HT1080 (cell line): ENCODE measurements around the gene RYR2. TPM values are rescaled to one million over a fixed set of nuclear protein-coding genes. Genes with fewer than 3 reads are reported as not detected.

ENCODE experiments used
- DNase-seq: peaks from one replicate; pipeline ENCODE4 v3.0.0-alpha.2; 2015; ENCODE audit warnings: low read depth
- total RNA-seq: library from RNA; depleted of rRNA; stranded (reverse); fragments of >200 nt; shearing (Covaris generic); gene quantifications from 2 replicates; pipeline ENCODE4 v1.2.3, GENCODE V29; 2014

The RYR2 gene
- total RNA-seq, 1 experiment from 2014 or later = 0.40 TPM

DNA sequence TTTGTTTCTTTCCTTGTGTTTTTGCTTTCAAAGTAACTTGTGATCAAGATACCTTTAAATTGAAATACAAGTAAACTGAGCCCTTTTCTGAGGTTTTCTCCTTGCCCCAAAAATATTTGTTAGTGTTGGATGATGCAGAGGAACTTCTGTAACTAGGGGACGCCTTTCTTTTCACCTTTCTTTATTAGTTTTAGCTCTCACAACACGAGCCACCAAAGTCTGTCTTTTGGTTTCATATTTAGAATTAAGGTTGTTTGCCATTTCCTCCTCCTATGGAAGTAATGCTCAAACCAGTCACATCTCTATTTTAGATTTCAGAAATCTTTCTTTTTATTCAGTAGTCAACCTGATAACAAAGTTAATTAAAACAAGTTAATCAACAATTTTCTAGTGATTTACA lies 727.9 kb downstream of the RYR2 start:
- DNase-seq = no peak

DNA sequence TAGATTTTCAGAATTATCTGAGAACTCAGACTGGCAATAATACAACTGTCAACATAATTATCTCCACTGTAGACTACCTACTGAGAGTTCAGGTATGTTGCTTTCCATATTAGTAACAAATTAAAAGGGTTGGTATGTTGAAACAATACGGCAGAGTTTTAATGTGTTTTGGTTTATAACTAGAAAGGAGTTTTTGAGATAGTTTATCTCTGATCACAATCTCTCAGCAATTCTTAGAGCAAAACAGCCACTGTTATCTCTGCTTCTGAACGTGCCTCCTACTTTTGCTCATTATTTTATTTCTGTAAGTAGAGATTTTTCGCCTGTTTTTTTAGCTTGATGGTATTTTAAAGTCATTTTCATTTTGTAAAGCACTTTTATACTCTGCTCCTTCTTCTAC lies 730.0 kb downstream of the RYR2 start:
- DNase-seq = no peak

DNA sequence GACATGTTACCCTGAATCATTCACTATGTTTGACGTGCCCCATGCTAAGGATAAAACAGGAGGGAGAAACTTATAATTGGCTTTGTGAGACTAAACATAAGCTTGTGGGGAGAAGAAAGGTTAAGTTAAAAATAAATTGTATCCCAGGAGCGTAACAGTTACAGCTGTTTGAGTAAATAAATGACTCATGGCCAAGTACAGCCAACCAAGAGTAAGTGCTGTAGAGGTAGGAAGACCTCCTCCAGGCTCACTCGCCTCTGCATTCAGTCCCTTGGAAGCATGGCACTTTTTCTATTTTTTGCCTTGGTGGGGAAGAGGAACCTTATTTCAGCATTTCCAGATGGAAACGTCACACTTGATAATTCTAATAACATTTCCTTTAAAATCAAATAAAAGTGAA lies 732.3 kb downstream of the RYR2 start:
- no peak for DNase-seq

DNA sequence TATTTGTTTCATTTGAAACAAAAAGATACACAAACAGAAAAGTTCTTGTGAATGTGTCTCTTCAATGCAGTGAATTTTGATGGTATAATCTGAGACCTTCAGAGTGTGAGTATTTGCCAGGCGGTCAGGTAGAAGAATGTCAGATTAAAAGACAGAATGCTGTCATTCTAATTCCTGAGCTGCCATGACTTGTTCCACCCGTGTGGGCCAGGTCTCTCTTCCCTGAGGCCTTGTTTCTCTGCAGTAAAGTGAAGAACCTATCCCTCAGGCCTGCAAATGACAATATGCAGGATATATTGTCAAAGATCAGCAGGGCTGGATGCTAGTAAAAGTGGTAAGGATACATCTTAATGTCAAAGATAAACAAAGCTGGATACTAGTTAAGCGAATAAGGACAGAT lies 737.4 kb downstream of the RYR2 start:
- DNase-seq = no peak

DNA sequence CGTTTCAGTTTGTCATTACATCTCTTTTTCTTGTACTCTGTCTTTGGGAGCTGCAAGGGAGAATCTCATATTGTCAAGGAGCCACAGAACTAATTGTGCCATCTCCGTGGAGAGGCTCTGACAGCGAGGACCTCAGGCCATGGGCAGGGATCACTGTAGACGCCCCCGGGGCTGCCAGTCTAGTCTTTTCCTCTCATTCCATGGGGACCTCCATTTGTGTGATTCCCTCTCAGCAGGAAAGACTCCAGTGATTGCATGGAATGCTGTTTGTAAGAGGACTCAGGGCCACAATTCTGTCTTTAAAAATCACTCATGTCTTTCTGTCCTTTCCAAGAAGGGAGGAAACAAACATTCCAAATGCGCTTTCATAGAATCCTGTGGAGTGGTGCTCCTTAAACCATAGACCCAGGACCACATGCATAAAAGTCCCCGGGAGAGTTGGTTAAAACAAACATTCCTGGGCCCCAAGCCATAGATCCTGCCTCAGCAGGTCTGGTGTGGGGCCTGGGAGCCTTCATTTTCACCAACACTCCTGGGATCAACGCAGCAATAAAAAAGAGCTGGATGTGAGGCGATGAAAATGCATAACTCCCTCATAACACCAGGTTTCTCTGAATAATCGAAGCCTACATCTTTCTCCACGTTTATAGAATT lies 744.2 kb downstream of the RYR2 start:
- DNase-seq = no peak

DNA sequence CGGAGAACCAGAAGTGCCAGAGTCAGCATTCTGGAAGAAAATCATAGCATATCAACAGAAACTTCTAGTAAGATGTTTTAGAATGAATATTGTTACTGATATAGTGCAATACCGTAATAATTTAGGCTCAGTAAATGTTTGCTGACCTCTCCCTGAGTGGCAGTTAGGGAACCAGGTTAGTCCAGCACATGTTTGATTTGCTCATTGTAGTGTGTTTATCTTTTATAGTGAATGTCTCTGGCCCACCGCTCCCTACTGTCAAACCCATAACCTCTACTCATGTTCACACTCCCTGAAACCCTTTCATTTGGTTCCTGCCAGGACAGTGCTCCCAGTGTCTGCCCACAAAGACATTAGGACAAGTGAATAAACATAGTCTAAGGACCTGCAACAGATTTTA lies 746.1 kb downstream of the RYR2 start:
- DNase-seq = no peak

DNA sequence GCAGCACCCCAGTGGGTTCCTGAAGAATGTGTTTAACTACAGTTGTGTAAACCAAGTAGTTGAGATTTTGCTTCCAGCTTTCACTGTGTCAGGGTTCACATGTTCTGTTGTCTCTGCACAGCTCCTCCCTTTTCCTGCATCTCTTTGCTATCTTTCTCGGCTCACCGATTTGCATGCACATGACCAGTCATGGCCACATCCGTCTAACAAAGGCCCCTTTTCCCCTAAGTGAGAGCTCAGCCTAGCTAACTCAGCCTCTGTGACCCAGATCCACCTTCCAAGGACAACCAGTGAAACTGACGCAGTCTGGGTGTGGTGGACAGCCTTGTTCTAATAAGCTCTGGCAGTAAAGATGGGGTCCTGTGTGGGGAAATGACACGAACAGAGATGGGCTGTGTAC lies 747.6 kb downstream of the RYR2 start:
- DNase-seq = peak; percentile 10

DNA sequence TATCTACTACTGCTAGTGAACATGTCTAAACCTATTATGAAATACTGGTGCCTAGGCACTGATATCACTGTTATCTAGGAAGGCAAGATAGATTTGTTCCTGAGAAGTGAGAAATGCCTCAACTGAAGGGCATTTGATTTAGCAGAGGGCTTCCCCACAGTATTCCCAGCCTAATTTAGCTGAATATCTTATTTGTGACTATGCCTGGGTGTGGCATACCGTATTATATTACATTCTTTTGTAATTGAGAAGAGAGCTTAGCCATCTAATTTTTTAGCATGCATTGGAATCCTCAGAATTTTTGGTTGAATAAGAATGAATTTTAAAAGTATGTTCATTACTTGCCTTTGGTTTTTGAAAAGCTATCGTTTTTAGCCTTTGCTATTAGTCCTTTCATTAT lies 749.6 kb downstream of the RYR2 start:
- DNase-seq = no peak

DNA sequence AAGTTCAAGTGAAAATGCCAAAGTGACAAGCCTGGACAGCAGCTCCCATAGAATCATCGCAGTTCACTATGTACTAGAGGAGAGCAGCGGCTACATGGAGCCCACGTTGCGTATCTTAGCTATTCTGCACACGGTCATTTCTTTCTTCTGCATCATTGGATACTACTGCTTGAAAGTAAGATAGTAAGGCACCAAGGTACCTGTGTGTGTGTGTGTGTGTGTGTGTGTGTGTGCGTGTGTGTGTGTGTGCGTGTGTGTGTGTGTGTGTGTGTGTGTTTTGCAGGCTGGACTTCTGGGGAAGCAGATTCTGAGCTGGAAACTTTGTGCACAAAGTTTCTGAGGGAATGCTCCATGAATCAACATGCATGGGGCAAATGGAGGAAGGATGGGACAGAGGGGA lies 750.2 kb downstream of the RYR2 start:
- no peak for DNase-seq

DNA sequence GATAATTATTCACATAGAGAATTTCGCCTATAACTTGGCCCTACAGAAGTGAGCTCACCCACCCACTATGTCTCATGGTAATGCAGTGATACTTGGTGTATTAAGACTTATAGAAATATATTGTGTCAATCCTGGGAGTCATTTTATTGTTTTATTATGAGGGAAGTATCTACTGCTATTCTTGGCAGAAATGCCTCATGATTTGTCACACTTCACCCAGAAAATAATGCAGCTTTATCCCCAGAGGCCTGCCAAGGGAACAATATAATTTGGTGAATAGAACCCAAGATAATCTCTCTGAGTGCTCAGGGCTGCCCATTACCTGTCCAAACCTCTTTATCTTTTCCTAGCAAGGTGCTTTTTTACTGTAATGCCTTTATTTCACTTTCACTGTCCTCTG lies 750.7 kb downstream of the RYR2 start:
- DNase-seq = no peak

DNA sequence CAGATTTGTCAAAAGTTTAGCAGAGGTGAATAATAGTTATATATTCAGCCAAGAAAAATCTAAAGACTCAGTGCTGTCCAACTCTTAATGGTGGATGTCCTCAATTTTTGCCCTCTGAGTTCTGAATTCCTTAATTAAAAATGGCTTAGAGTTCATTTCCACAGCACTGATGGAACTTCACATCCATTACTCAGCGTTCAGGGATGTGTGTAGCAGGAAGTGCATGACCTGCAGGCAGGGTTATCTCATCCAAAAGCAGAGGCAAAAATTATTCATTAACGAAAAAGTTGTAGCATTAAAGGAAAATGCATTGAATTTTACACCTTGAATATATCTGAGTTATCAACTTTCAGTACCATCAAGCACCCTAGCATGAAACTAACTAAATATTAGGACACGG lies 752.1 kb downstream of the RYR2 start:
- DNase-seq = no peak

DNA sequence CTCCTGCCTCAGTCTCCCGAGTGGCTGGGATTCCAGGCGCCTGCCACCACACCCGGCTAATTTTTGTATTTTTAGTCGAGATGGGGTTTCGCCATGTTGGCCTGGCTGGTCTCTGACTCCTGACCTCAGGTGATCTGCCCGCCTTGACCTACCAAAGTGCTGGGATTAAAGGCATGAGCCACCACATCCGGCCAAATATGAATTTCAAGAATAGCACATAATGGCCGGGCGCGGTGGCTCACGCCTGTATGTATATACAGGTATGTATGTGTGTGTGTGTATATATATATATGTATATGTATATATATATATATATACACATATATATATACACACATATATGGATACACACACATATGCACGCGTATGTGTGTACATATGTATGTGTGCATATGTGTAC lies 753.6 kb downstream of the RYR2 start:
- no peak for DNase-seq

DNA sequence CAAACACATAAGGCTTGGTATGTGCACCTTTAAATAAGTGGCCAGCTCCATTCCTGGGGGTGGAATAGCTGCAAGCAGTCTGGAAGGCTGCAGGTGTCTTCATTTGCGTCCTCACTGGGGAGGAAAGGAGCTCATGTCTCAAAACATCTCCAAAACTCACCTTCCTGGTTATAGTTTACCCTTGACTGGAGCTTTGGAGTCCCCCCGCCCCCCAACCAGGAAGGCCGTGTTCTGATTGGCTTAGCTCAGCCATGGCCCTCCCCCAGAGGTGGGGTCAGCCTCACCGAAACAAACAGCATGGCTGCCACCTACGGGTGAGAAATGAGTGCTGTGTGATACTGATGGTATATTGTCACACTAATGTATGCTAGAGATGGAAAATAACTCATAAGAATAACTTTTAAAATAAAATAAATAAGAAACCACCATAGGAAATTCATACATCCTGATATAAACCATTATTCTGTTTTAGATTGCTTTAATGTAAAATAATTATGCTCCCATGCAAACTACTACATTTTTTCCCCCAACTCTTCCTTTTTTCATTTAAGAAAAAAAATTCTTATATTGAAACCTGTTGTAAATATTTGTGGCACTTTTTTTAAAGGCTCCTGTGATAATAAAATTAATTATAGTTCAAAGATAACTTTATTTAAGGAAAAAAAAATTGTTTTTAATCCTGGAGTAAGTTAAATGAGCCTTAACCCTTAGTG lies 757.9 kb downstream of the RYR2 start:
- DNase-seq = peak; percentile 87

DNA sequence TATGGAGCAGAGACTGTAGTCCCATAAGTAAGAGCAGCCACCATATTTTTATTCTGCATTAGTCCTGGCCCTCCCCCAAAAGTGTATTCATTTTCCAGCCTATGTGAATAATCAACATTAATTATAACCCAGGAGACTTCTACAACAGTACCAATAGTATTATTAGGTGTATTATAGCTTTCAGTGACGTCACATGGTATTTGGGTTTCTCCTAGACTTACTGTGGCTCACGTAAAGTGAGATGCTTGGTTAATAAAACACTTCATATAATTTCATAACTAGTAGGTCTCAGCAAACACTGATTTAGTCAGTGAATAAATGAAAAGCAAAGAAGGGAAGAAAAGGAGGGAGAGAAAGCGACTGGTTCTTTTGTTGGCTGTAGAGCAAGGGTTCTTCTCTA lies 762.5 kb downstream of the RYR2 start:
- DNase-seq = no peak

DNA sequence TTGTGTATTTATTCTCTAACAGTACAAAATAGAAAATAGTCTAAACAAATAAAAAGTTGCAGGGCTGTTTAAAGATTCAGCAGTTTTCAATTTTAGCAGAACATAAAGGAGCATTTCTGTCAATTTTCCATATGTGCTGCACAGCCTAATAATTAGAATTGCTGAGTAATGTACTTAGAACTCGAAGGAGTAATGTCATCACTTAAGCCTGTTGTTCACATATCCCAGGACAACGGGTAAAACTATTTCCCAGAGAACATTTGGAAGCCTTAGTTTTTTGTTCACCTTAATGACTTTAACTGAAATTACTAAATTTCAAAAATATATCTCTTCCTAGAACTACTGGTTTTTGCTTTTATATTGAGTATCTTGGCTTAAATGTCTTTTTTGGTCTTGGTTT lies 767.1 kb downstream of the RYR2 start:
- DNase-seq = no peak

DNA sequence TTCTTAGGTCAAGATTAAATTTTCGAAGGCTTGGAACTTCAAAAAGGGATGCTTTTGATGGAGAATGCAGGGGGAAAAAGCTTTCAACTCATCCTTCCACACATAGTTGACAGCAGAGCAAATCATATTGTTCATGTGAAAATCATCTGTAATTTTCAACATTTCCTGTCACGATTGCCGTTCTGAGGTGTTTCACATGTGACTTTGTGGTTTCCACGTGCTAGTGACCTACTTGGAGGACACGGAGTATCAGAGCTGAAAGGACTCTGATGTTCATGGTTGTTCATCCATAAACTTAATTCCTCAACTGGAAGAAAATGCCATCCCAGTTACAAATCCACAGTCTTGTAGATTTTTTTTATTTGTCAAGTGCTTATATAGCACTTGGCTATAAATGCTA lies 769.6 kb downstream of the RYR2 start:
- no peak for DNase-seq

DNA sequence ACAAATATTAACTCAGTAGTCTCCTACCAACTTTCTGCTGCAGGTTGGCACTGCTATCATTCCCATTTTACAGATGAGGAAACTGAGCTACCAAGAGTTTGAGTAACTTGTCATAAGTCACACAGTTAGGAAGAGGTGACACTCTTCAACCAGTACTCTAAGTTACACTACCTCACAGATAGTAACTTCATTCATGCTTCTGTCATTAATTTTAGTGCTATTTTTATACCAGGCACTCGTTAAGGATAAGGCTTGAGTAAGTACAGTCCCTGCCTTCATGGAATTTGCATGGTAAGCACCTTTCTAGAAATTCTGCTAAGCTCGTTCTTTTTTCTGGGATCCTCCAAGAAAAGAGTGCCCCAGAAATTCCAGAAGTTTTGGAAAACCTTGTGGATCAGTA lies 770.1 kb downstream of the RYR2 start:
- DNase-seq = no peak

DNA sequence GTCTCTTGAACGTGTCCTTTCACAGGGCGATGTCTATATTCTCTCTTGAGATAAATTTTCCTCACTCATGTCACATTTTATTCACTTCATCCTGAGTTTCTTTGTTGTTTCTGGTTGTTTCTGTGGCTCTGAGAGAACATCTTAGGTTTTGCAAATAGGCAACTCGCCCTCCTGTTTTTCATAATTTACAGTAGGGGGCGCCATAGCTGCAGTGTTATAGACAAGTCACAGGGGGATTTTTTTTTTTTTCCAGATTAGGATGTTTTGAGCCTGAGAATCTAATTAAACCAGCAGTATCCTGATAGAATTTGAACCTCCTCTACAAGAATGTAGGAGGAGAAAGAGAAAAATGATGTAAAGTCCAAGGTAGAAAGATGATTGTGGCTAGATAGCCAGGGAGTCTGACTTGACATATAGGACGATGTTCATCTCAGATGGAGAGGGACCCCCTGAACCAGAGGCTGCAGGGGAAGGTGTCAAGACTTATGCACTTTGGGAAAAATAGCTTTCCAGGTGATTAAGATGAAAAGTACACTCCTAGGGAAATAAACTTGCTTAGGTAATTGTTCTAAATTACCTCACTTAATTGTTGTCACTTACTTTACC lies 772.4 kb downstream of the RYR2 start:
- DNase-seq = peak; percentile 20

DNA sequence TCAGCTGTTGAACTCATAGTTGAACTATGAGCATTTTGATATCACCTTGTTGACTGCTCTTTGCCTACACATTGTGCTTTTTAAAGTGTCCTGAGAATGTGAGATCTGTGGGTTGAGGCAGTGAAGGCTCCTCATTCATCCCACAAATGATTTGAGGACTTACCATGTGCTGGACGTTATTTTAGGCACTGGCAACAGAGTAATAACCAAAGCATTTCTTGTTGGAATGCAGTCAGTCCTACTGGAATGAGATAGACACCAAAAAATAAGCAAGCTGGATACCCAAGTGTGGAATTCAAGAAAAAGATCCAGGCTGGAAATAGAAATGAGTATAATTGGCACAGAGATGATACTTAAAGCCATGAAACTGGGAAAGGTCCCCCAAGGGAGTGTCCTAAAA lies 775.3 kb downstream of the RYR2 start:
- DNase-seq = no peak

DNA sequence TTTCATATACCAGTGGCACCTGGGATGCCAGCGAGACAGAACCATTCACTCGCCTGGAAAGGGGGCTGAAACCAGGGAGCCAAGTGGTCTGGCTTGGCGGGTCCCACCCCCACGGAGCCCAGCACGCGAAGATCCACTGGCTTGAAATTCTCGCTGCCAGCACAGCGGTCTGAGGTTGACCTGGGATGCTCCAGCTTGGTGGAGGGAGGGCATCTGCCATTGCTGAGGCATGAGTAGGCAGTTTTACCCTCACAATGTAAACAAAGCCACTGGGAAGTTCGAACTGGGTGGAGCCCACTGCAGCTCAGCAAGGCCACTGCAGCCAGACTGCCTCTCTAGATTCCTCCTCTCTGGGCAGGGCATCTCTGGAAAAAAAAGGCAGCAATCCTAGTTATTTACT lies 778.6 kb downstream of the RYR2 start:
- DNase-seq = peak; percentile 65

DNA sequence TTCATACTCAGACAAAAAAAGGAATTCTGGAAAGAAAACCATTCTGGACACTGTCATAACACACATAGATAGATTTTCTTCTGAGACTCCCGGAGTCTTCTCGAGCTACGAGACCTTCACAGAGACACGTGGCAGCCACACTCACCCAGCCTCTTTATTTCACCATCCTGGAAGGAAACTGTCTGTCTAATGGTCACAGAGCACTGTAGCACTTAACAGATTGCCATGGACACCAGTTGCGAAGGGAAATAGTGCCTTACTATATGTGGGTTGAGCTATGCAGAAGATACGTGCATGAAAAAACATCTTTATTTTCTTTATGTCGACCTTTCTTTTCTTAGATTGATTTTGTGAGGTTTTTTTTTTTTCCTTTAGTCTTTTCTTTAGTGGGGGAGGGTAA lies 790.9 kb downstream of the RYR2 start:
- DNase-seq = no peak

DNA sequence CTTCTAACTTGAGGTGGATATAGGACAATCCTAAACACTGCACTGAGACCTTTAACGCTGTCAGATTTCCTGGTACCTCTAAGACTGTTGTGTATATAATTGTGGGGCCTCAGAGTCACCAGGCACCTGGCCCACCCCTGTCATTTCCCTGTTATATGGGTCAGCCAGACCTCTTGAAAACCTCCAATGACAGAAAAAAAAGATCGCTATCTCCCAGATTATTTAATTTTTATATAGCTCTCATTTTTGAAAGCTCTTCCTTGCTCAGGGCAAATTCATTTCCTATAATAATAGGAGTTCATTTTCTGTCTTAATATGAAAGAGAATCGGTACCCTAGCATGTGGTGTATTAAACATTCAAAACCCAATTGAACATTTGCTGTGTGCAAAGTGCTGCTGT lies 792.1 kb downstream of the RYR2 start:
- no peak for DNase-seq

DNA sequence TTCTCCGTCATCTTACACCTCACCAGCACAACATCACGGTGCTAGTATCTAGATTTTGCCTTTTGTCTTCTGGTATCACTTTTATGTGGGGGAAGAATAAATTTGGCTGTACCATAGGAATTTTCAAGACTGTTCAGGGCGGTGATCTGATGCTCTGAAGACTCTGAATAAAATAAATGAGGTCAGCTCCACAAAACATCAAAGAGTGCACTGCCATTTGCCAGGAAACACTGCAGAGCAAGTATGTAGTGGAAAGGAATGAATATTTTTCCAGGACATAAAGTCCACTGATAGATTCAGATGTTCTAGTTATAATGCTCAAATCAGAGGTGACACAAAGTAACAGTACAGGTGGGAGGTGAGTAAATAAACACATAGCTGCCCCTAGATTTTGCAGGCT lies 792.5 kb downstream of the RYR2 start:
- DNase-seq = no peak
